ENCODE data around the gene VTI1A.

DNA sequence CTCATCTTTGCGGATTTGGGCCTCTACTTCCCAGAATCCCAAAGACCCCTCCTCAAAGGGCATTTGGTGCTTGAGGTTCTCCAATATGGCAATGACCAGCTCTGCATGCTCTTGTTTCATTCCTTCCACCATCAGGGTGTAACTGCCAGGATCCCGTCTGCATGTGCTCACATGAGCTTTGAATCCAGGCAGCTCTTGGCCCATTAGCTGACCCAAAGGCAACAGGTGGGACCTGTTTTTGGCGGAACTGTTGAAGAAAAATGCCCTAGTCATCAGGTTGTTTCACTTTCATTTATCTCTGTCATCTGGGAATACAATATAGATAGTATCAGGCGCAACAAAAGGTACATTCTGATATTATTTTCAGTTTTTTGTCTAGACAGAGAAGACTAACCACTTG, 343.9 kb downstream of the VTI1A start:
- no peak for TF ChIP-seq CTCF (IDR thresholded peaks at IDR 0.05)
- no peak for TF ChIP-seq POLR2A (IDR thresholded peaks at IDR 0.05)

Measured in uterus (tissue), 2 donors.